NCI-H1436 treated with DMSO at 0.1 percent for 48 hours (cell line): ENCODE results near the gene IKZF2.

Experiments
- DNase-seq: peaks from one replicate; lab custom pipeline; 2025; lab: John Stamatoyannopoulos, UW

The IKZF2 gene

DNA sequence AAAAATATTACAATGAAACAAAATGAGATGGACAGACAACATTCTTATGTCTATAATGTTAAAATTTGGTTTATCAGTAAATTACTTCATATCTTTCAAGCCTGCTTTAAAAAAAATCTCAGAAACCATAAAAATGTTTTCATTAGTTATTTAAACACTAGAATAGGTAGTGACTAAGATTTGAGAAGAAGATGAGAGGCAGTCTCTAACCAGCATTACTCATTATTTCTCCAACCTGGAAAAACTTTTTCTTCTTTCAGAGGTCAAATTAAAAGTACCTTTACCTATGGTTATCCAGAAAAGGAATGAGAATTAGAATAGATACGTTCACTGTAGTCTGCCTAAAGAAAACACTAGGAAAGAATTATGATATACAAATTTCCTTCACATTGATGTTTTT lies 50.3 kb downstream of the IKZF2 start:
- no peak for DNase-seq

DNA sequence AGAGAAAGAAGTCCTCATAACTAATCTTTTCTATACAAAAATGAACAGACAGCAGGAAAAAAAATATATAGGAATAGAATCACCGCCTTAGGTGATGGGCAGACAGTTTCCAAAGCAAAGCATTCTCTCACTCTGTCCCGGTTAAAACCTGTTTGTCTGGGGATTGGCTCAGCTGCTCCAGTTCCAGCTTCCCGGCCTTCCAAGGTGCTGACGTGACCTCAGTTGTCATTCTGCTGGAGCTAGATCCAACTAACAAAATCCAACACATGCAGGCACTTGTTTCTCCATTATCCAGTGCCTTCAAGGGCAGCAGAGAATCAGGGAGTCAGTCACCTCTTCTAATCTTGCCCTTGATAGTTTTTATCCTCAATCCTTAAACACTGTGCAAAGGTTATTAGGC lies 52.8 kb downstream of the IKZF2 start:
- DNase-seq = no peak

DNA sequence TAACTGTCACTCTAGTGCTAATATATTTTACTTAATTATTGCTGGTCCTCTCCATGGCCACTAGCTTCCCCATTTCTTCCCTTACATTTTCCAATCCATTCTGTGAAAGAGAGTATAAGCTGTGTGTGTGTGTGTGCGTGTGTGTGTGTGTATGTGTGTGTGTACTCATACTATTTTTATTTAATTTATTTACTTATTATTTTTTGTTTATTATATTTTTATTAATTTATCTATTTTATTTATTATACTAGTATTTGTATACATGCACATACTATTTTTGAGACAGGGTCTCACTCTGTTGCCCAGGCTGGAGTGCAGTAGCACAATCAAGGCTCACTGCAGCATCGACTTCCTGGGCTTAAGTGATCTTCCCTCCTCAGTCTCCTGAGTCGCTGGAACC lies 59.6 kb downstream of the IKZF2 start:
- no peak for DNase-seq

DNA sequence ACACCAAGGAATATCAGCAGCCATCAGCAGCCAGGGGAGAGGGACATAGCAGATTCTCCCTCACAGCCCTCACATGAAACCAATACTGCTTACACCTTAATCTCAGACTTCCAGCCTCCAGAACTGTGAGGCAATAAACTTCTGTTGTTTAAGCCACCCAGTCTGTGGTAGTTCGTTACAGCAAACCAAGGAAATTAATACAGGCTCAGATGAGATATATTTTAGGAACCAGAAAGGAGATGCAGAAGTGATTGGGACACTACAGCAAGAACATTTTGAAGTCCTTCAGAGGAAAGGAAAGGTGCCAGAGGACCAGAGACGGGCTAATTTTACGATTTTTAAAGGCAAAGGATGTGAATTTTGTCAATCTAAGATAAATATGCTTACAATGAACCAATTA lies 60.6 kb downstream of the IKZF2 start:
- no peak for DNase-seq

DNA sequence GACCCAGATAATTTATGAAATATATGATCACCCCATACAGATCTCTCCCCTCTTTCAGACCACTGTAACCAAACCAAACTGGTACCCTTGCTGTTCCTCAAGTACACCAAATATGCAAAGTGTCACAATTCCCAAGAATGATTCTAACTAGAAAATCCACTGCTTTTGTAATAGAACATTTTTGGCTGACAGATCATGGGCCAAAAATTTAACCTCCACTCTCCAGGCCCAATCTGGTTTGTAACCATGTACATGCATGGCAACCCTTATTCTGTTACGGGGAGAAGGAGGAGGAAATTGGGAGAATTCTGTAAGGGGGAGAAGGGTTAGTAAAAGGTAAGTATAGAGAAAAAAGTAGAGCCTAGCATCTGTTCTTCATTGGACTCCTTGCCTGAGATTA lies 62.0 kb downstream of the IKZF2 start:
- DNase-seq = no peak

DNA sequence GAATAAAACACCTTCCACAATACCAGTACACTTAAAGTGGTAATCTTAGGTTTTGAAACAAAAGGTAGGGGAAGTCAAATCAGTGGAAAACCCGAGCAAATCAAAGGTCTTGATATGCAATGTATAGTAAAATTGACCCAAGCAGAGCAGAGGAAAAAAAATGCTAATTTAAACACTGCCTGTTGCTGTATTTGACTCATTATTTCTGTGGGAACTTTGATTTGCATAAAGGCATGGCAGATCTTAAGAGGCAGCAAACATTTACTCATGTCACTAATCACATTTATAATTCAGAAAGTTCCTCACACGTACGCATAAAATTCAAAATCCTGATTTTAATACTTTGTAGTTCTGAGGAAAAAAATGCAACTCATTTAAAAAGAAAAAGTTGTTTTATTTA lies 64.4 kb downstream of the IKZF2 start:
- DNase-seq = no peak

DNA sequence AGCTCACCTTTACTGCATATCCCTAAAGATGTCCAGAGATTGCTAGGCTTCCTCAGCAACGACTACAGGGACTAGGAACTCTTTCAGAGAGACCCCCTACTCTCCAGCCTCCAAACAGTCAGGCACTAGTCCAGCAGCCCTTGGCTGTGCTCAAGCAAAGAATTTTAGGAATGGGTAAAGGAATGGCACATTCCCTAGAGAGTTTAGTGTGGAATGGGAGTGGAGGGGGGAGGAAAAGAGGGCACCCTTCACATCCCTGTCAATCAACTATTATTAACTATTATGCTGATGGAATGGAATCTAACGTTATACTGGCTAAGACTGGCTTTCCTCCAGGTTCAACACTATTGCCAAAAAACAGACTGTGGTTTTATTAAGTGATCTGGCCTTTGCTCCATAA lies 64.8 kb downstream of the IKZF2 start:
- no peak for DNase-seq

DNA sequence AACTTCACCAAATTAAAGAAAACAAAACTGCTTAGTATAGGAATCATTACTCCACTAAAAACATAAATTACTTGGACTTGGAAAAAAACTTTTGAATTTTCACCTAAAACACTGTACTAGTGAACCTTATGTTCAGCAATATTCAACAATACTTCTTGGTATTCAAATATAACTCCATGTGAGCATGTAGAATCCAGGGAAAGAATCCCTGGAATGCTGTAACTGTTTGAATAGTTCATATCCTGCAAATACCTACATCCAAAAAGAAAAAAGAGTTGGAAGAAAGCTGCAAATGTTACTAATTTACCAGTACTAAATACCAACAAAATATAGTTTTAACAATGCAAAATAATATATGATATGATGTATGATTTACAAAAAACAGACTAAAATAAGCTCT lies 65.4 kb downstream of the IKZF2 start:
- no peak for DNase-seq

DNA sequence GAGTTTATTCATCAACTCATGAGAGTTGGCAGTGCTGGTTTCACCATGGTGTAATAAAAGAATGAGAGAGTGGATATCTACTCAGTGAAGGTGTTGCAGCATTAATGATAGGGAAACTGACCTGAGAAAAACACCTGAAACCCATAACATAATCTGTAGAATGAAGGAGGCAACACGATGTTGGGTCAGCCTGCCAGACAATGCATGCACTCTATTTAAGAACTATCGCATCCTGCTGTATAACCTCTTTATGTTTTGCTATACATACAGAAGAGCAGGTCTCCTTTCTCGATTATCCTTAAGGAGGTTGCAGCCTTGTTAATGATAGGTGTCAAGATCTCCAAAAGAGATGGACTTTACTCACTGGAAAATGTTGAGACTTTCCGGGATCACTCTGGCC lies 65.9 kb downstream of the IKZF2 start:
- DNase-seq = no peak

DNA sequence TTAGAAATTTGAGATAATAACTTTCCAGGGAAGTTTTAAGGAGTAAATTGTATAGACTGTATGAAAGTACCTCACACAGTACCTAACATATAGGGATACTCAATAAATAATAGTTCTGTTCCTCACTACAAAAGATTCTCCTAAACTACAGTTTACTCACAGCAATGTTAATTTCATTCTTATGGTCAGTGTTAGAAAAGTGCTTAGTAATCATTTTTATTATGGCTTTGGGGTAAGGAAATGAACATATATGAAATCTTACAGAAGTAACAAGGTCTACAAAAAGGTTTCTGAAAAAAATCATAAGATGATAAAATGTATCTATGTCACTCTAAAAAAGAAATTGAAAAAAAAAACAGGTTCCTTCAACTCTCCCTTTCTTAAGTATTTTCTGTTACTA lies 67.2 kb downstream of the IKZF2 start:
- DNase-seq = no peak

DNA sequence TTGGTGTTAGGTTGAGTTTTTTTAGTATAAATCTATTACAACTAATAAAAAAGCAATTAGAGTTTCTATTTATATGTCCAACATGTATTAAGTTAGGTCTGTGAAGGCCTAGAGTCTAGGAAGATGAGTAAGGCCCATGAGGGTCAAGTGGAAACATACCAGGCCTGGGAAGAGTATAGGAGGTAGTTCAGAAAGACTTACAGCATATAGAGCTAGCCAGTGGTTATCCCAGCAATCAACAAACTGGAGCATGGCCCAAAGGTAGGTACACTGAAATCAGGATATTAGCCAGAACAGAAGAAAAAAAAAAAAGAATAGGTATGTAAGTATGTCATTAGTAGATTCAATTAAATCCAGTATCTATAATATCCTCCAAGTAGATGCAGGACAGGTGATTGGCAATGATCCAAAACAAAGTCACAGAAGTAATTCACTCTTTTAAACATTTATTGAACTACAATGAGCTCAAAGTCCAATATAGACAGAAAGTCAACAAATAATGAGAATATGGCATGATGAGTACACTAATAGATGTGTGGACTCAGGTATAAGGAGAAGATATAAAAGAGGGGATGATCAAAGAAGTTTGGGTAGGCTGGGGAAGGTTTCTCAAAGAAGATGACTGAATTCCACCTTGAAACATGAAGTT lies 70.3 kb downstream of the IKZF2 start:
- no peak for DNase-seq

DNA sequence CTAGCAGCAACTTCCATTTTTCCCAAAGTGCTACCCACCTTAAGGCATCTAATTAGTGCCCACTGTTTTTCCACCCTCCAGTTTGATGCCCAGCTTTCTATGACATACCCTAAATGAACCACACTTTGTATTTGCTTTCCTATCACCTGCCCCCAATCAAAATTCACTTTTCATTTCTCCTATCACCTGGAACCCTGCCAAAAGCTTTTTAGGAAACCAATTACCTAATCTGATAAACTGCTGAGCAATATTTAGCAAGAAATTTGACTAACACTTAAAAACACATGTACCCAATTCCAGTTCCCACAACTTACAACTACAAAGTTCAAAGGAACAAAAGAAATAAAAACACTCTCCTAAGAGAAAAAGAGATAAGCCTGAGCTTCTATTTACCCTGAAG lies 71.7 kb downstream of the IKZF2 start:
- DNase-seq = no peak

DNA sequence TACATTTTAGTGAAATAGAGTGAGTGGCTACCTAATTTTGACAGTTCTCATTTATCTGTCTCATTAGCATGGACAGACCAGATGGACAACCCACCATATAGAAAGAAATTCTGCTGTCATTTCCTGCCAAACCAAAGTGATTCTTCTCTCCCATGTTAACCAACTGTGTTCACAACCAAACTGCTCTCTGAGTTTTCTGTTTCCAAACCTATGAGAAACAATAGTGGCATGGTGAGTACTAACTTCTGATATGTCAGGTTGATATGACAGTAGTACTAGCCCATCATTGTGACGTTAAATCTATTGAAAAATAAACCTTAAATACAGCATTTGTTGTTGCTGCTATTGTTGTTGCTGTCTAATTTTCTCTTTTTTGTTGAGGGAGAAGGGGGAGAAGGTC lies 72.7 kb downstream of the IKZF2 start:
- no peak for DNase-seq

DNA sequence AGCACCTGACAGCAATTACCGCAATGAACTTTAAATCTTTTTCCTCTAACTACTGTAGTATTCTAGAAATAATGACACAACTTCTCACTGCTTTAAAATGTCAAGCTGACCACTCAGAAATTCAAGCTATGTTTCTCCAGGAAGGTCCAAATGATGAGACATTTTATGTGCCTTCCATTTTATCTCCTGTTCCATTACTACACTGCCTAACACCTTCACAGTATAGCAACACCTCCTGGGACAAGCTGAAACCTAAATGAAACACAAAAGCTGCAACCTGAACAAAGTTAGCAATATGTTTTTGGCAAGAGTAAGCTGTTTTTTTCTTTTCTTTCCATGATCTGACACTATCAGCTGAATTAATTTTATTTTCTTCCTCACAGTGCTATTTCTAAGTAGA lies 81.9 kb downstream of the IKZF2 start:
- no peak for DNase-seq

DNA sequence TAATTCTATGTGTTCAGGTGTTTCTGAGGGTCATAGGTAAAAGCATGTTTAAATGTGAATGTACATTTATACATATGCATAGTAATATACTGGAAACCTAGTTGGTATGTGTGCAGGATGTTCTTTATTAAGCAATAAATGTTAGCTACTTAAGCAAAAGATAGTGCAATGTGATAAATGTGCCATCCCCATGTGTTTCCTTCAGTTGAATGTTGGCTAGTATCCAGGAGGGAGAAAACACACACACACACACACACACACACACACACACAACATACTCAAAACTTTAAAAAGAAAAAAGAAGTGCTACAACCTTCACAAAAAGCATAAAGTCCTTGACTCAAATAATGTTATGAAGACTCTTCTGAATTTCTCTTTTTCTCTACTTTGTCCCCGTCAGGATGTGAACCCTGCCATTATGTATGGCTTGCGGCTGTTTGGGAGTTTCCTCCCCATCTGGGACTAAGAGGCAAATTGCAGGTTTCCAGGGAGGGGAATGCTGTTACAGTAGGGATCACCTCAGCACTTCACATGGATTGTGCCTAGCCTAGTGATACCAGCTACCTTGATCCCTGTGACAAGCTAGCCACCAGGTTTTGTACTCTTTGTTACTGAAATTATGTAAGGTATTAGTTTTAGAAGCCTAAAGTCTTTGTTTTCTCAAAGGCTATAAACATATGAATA lies 82.6 kb downstream of the IKZF2 start:
- DNase-seq = no peak

DNA sequence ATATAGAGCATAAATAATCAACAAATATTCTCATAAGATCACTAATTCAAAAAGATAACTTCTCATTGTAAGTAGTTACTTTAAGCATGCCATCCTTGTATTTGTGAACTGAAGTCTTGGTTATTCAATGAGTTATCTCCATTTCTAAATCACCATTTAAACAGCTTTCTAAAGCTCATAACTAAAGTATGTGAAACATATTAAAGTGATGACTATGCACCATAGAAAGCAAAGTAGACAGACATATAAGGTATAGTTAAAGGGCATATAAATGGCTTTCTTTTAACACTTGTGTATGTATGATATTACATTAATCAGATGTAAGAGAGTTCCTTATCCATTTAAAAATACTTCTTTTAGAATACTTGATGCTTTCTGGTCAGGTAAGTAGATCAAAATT lies 83.5 kb downstream of the IKZF2 start:
- no peak for DNase-seq

DNA sequence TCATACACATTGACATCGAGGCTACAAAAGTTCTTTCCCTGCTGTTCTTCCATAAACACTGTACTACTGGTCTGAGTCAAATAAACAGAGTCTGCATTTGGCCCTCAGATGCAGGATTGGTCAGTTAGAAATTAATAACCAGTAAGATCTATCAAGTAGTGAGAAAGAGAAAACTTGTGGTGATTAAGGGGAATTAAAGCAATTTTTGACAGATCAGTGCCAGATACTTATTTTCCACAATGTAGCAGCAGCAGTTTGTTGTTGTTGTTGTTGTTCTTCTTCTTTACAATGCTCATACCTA lies 85.0 kb downstream of the IKZF2 start:
- no peak for DNase-seq

DNA sequence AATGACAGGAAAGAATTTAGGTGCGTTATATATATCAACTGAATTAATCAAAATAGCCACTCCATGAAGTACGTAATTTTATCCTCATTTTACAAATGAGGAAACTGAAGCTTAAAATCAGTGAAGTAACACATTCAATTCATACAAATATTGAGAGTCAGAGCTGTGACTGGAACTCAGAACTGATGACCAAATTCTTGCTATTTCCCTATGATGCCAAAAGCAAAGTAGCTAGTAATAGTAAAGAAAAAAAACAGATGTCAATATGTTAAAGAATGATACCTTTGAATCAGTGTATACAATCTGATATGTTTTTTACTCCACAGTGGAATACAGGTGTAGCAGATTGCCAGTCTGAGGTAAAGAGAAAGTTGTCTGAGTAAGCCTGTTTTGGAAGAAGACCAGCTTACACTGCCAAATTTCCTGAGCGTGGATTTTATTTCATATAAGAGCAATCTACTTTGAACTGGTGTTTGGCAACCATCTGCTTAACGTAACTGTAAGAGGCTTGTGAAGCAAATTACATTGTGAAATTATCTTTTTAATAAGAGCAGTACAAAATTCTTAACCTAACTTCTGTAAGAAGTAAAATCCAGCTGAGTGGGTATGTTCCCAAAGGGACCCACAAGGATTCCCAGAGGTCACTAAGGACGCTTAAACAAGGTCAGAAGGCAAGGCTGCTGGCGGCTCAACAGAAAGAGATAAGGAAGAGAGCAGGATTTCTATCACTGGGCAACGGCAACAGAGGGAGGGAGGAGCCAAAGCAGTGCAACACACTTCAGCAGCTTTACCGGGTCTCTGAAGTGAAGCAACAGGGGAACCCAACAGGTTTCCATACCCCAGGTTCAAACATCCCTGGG lies 85.6 kb downstream of the IKZF2 start:
- DNase-seq = no peak

DNA sequence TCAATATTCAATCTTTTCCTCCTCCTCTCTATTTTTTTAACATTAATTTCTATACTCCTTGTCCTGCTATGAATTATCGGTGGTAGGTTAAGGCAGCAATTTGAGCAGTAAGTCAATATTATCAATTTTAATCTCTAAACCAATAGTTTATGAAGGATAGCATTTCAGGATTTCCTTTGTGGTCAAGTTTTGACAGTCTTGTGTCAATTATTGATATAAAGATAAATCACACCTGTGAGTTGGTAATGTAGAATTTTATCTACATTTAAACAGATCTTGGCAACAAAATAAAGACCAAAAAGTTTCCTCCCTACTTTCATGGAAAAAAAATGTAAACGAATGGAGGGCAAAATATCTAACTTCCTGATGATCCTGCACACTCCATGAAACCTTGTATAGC lies 87.3 kb downstream of the IKZF2 start:
- no peak for DNase-seq

DNA sequence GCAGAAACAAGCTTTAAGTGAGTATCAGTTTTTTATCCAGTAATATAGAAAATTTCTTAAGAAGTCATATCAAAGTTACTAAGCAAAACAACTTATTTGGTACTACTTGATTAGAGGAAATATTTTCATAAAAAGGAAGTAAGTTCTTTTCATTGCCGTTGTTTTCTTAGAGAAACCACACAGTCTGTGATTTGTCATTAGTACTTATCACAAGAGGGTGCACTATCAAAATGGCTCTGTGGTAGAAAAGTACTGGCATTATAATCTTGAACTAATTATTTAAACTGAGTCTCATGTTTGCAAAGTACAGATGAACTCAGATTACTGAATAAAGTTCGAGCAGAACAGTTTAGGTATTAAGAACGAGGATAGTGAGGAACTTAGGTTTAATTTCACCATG lies 93.4 kb downstream of the IKZF2 start:
- DNase-seq = no peak

DNA sequence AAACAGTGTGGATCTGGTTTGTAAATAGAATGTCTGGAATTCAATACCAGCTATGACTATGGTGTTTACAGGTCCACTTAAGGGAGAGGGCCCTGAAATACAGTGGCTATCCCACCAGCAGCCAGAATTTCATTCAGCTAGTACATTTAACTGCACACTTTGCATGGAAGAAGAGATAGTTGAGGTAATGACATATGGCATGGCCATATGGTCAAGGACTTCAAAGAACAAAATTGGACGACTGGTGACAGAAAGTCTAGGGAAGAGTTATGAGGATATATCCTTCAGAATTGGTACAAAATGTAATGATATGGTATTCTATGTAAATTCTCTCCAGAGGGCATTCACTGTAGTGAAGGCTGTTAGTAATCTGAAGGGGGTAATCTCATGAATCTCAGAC lies 105.0 kb downstream of the IKZF2 start:
- DNase-seq = no peak

DNA sequence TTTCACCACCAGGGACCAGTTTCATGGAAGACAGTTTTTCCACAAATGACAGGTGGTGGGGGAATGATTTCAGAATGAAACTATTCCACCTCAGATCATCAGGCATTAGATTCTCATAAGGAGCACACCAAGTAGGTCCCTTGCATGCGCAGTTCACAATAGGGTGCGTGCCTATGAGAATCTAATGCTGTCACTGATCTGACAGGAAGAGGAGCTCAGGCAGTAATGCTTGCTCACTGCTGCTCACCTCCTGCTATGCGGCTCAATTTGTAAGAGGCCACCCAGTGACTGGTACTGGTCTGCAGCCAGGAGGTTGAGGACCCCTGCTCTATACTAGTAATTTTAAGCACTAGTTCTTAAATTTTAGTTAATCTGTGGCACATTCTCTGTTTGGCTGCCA lies 107.8 kb downstream of the IKZF2 start:
- DNase-seq = no peak

DNA sequence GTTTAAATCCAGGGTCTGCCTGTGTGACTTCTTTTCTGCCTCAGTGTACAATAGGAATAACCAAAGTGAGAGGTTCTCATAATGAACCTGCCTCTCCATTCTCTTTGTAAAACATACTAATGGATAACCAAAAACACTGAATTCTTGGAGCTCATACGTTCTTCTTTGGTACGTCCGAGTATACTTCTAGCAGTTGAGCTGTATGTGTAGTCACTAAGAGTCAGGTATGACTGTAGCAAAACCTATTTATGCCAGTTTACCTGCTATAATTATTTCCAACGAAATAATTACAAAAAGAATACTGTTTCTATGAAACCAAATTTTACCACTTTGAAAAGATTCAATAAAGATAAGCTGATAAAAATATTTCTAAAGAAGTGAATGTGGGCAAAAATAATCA lies 109.2 kb downstream of the IKZF2 start:
- no peak for DNase-seq

DNA sequence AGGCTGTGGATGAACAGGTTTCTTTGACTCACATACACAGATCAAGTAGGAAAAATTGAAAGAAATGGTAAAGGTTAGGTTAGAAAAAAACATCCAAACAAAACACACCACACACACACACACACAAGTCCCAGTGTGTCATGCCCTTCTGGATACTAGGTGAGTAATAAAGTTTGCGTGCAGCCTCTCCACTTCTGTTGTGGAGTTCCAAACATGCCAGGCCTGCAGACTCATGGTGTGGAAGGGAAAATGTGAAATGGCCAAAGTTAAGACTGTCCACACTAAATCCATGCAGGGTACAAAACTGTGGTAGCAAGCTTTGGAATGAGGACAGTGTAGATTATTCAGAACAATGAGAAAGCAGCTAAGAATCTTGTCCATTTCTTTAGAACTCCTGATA lies 114.6 kb downstream of the IKZF2 start:
- no peak for DNase-seq
